ENCODE measurements around the gene CIC.
"Not testable (repeated sequence)": the region's sequence is repeated elsewhere in the genome, so short reads cannot be mapped to it uniquely, and the experiment has no call there.

CIC gene

GRCh38 chr19:42335971-42336370 is 66.9 kb downstream of the CIC start:
- no peak for DNase-seq

GRCh38 chr19:42339126-42339860 is 70.2 kb downstream of the CIC start:
- not testable (repeated sequence) for DNase-seq

DNA sequence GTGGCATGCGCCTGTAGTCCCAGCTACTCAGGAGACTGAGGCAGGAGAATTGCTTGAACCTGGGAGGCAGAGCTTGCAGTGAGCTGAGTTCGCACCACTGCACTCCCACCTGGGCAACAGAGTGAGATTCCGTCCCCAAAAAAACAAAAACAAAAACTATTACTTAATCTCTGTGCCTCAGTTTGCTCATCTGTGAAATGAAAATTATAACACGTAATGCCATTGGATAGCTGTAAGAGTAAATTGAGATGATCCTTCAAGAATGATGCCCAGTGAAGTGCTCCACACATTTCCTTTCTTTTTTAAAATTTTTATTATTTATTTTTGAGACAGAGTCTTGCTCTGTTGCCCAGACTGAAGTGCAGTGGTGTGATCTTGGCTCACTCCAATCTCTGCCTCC is 70.9 kb downstream of the CIC start:
- DNase-seq, result not testable (repeated sequence)

GRCh38 chr19:42343344-42344110 is 74.5 kb downstream of the CIC start:
- DNase-seq, result no peak

GRCh38 chr19:42344336-42344893 is 75.4 kb downstream of the CIC start:
- DNase-seq, result no peak

Measured in NCI-H510A (cell line).